ENCODE results near the gene STOML3. TPM values are rescaled to one million over a fixed set of nuclear protein-coding genes. Genes with fewer than 3 reads are reported as not detected.

Gene STOML3
- total and polyA plus RNA-seq, 2 of the 4 experiments (the other 2 are of a cell fraction), result not detected

DNA sequence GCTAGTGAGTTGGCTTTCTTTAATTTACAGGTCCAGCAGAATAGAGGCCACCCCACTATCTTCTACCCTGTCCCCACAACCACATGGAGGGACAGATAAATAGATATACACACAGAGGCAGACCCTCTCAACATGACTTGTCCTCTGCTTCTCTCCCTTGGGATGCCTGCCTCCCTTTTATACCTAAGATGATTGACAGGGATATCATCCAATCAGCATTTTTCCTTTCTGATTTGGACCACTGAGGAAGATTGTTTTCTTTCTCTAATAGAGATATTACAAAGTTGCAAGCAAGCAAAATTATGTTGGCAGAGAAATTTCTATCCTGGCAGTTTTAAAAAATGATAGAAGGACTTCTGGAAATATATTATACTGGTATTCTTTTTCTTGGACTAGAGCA, 35.8 kb downstream of the STOML3 start:
- no peaks in the 10 kb centered on the region for H3K9me3 ChIP-seq (ENCODE audit: control insufficient read depth, insufficient read depth, low read length)
- H3K23ac ChIP-seq (ENCODE audit: low read depth, low read length), result no peak overlapping the region
- dilution Hi-C loops (cut with HindIII; ENCODE audit: low sequenced_read_pairs, unreplicated experiment), result no loop called here
- H3K18ac ChIP-seq (ENCODE audit: low read depth, low read length), result no peak overlapping the region
- no peaks in the 10 kb centered on the region for H3K4me1 ChIP-seq (ENCODE audit: control insufficient read depth, insufficient read depth, low read length)
- no peak overlapping the region for H2AK9ac ChIP-seq (replicated peaks; ENCODE audit: low read depth, low read length, poor library complexity)
- POLR2A ChIA-PET (ENCODE audit: unreplicated experiment), result no interaction called here
- no peak overlapping the region for H3K27ac ChIP-seq (ENCODE audit: insufficient read depth, low read length)
- no peaks in the 10 kb centered on the region for H3K9me1 ChIP-seq (ENCODE audit: insufficient read depth, low read length)
- H4K91ac ChIP-seq (ENCODE audit: insufficient read depth, low read depth, low read length), result no peak overlapping the region
- no peak overlapping the region for H2BK20ac ChIP-seq (ENCODE audit: low read depth, low read length)
- H2BK5ac ChIP-seq (ENCODE audit: low read depth, low read length, poor library complexity, severe bottlenecking), result no peak overlapping the region
- no peak overlapping the region for H3K4me3 ChIP-seq (ENCODE audit: insufficient read depth, low read depth, low read length)
- BruUV-seq (replicated peaks), result no TSS peak
- no peak overlapping the region for H2BK15ac ChIP-seq (ENCODE audit: low read depth, low read length)
- H2BK120ac ChIP-seq (ENCODE audit: low read depth, low read length), result no peak overlapping the region
- in situ Hi-C loops (cut with MboI; ENCODE audit: low sequenced_read_pairs), result no loop called here
- H3K27me3 ChIP-seq (ENCODE audit: control insufficient read depth, insufficient read depth, low read length), result no peaks in the 10 kb centered on the region
- no peaks in the 10 kb centered on the region for H3K36me3 ChIP-seq (ENCODE audit: control insufficient read depth, insufficient read depth, low read length)
- H3K4me2 ChIP-seq (ENCODE audit: low read depth, low read length), result no peak overlapping the region
- TF ChIP-seq MAFK (IDR thresholded peaks at IDR 0.05; ENCODE audit: low read depth, low read length) (no peak), POLR2A (IDR thresholded peaks at IDR 0.05; ENCODE audit: low read depth, low read length) (no peak), CEBPB (IDR thresholded peaks at IDR 0.05; ENCODE audit: low read depth, low read length) (no peak), MAZ (IDR thresholded peaks at IDR 0.05; ENCODE audit: borderline replicate concordance, low read depth, low read length) (no peak), RAD21 (IDR thresholded peaks at IDR 0.05; ENCODE audit: low read length) (no peak), RFX5 (IDR thresholded peaks at IDR 0.05; ENCODE audit: low read depth, low read length) (no peak), CHD1 (IDR thresholded peaks at IDR 0.05; ENCODE audit: low read depth, low read length) (no peak), MXI1 (IDR thresholded peaks at IDR 0.05; ENCODE audit: borderline replicate concordance, low read depth, low read length) (no peak), SMC3 (IDR thresholded peaks at IDR 0.05; ENCODE audit: low read depth, low read length) (no peak), BHLHE40 (IDR thresholded peaks at IDR 0.05; ENCODE audit: low read depth, low read length) (no peak), NFE2L2 (IDR thresholded peaks at IDR 0.05; ENCODE audit: low read depth, low read length) (no peak), FOS (IDR thresholded peaks at IDR 0.05; ENCODE audit: low read depth, low read length) (no peak), RCOR1 (IDR thresholded peaks at IDR 0.05; ENCODE audit: insufficient replicate concordance, low read length) (no peak)
- TF ChIP-seq, protein P1, sequence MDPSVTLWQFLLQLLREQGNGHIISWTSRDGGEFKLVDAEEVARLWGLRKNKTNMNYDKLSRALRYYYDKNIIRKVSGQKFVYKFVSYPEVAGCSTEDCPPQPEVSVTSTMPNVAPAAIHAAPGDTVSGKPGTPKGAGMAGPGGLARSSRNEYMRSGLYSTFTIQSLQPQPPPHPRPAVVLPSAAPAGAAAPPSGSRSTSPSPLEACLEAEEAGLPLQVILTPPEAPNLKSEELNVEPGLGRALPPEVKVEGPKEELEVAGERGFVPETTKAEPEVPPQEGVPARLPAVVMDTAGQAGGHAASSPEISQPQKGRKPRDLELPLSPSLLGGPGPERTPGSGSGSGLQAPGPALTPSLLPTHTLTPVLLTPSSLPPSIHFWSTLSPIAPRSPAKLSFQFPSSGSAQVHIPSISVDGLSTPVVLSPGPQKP (IDR thresholded peaks at IDR 0.05; ENCODE audit: borderline replicate concordance, low read depth, low read length), result no peak
- TF ChIP-seq, protein P2, sequence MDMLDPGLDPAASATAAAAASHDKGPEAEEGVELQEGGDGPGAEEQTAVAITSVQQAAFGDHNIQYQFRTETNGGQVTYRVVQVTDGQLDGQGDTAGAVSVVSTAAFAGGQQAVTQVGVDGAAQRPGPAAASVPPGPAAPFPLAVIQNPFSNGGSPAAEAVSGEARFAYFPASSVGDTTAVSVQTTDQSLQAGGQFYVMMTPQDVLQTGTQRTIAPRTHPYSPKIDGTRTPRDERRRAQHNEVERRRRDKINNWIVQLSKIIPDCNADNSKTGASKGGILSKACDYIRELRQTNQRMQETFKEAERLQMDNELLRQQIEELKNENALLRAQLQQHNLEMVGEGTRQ (IDR thresholded peaks at IDR 0.05; ENCODE audit: low read depth, low read length), result no peak
- TF ChIP-seq, protein P3, sequence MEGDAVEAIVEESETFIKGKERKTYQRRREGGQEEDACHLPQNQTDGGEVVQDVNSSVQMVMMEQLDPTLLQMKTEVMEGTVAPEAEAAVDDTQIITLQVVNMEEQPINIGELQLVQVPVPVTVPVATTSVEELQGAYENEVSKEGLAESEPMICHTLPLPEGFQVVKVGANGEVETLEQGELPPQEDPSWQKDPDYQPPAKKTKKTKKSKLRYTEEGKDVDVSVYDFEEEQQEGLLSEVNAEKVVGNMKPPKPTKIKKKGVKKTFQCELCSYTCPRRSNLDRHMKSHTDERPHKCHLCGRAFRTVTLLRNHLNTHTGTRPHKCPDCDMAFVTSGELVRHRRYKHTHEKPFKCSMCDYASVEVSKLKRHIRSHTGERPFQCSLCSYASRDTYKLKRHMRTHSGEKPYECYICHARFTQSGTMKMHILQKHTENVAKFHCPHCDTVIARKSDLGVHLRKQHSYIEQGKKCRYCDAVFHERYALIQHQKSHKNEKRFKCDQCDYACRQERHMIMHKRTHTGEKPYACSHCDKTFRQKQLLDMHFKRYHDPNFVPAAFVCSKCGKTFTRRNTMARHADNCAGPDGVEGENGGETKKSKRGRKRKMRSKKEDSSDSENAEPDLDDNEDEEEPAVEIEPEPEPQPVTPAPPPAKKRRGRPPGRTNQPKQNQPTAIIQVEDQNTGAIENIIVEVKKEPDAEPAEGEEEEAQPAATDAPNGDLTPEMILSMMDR (conservative IDR thresholded peaks at IDR 0.05; ENCODE audit: low read depth, low read length), result no peak
- intact Hi-C loops (cut with micrococcal nuclease), result no loop called here
- CTCF ChIA-PET, result no interaction called here
- ATAC-seq (ENCODE audit: low read depth), result no peak
- no peak overlapping the region for H2AK5ac ChIP-seq (ENCODE audit: low read depth, low read length)
- no peak overlapping the region for H3K9ac ChIP-seq (ENCODE audit: low read depth, low read length)
- no peak overlapping the region for H4K5ac ChIP-seq (ENCODE audit: low read depth, low read length)
- H2AFZ ChIP-seq (replicated peaks; ENCODE audit: low read length, poor library complexity), result no peak overlapping the region
- DNase-seq, result no peak
- no peaks in the 10 kb centered on the region for H4K20me1 ChIP-seq (ENCODE audit: insufficient read depth, low read length)
- H4K8ac ChIP-seq (ENCODE audit: low read depth in 2 of 2, low read length in 2 of 2), result no peak overlapping the region
- H3K79me1 ChIP-seq (ENCODE audit: low read depth in 1 of 2, low read length in 2 of 2), result no peaks in the 10 kb centered on the region
- H3K4ac ChIP-seq (ENCODE audit: low read depth, low read length), result no peak overlapping the region
- H3K56ac ChIP-seq (ENCODE audit: extremely low read depth, insufficient read depth, low read length), result no peak overlapping the region
- no peak overlapping the region for H3K14ac ChIP-seq (replicated peaks; ENCODE audit: low read depth, low read length)

Data from IMR-90 (cell line).